HG03139 (cell line): ENCODE data around the gene CASK.

ENCODE experiments used
- ATAC-seq: cut with Tn5 transposase; IDR thresholded peaks from one replicate; pipeline ENCODE4 v1.9.1; 2021; ENCODE audit not compliant: unreplicated experiment

CASK gene

GRCh38 chrX:41480508-41481260, 442.7 kb downstream of the CASK start:
- no peak for ATAC-seq

GRCh38 chrX:41478381-41478911, 444.9 kb downstream of the CASK start:
- ATAC-seq = no peak

GRCh38 chrX:41475591-41476241, 447.6 kb downstream of the CASK start:
- ATAC-seq = no peak

- ATAC-seq = no peak
Observed at GRCh38 chrX:41475191-41475590, 448.2 kb downstream of the CASK start.

DNA sequence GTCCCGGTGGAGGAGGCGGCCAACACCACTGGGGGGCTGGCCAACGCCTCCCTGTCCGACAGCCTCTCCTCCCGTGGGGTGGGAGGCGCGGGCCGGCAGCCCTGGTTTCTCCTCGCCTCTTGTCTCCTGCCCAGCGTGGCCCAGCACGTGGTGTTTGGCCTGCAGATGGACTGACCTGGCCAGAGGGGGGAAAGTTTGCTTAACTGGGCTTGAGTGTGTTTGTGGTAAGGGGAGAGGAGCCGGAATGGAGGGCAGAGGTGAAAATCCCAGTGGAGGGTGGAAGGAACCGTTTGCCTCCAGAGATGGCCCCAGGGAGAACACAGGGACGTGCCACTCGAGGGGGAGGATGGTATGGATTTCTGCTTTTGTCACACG, 448.6 kb downstream of the CASK start:
- ATAC-seq = no peak

DNA sequence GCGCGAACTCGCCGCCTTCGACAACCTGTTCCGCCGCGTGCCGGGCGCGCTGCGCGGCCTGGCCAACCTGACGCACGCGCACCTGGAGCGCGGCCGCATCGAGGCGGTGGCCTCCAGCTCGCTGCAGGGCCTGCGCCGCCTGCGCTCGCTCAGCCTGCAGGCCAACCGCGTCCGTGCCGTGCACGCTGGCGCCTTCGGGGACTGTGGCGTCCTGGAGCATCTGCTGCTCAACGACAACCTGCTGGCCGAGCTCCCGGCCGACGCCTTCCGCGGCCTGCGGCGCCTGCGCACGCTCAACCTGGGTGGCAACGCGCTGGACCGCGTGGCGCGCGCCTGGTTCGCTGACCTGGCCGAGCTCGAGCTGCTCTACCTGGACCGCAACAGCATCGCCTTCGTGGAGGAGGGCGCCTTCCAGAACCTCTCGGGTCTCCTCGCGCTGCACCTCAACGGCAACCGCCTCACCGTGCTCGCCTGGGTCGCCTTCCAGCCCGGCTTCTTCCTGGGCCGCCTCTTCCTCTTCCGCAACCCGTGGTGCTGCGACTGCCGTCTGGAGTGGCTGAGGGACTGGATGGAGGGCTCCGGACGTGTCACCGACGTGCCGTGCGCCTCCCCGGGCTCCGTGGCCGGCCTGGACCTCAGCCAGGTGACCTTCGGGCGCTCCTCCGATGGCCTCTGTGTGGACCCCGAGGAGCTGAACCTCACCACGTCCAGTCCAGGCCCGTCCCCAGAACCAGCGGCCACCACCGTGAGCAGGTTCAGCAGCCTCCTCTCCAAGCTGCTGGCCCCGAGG, 449.2 kb downstream of the CASK start:
- ATAC-seq = no peak

DNA sequence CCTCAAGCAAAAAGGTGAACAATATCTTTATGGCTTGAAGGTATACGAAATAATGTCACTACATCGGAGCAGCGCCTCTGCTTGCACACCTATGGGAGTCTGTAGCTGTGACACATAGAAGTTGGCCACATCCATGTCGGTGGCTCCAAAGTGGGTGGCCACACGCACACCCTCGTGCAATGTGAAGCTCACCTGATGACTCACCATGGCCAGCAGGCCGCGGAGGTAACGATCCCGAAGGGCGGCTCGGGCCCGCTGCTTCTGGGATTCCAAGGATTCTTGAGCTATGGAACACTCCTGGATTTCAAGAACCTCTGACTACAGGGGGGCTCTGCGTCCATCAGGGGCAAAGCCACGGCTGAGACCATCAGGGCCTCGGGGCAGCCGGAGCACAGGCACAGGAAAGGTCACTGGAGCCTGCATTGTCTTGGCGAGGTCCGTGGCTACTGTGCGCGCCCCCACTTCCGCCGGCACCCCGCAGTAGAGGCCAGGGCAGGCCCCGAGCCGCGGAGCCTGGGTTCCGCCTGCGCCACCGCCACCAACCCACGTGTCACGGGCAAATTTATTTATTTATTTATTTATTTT, 451.0 kb downstream of the CASK start:
- ATAC-seq = no peak

DNA sequence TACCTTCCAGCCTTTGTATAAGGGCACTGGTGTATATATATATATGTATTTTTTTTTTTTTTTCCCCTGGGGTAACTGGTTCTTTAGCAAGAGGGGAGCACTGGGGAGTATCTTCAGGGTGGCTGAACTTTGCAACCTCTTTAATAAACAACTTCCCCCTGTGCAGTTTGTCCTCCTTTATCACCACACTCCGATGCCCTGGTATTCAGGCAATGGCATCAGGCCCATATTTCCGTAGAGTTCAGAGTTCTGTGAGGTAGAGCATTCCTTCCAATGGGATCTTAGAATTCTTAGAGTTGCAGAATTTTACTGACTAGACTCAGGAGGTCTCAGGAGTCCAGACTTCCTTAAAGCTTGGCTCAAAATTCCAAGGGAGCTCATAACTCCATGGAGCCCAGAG, 451.6 kb downstream of the CASK start:
- ATAC-seq = no peak

DNA sequence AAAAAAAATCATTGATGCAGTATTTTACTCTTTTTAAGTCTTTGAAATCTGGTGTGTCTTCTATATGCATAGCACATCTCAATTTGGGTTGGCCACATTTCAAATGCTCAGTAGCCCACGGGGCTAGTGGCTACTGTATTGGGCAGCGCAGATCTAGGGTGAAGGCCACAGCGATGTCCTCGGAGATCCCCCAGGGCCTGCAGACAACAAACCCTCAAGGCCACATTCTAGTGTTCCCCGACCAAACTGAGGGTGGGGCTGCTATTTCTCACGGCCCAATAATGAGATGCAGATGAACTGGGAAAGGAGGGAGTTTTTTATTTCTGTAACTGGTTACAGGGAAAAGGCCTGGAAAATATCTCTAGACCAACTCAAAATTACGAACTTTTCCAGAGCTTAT, 452.6 kb downstream of the CASK start:
- no peak for ATAC-seq

DNA sequence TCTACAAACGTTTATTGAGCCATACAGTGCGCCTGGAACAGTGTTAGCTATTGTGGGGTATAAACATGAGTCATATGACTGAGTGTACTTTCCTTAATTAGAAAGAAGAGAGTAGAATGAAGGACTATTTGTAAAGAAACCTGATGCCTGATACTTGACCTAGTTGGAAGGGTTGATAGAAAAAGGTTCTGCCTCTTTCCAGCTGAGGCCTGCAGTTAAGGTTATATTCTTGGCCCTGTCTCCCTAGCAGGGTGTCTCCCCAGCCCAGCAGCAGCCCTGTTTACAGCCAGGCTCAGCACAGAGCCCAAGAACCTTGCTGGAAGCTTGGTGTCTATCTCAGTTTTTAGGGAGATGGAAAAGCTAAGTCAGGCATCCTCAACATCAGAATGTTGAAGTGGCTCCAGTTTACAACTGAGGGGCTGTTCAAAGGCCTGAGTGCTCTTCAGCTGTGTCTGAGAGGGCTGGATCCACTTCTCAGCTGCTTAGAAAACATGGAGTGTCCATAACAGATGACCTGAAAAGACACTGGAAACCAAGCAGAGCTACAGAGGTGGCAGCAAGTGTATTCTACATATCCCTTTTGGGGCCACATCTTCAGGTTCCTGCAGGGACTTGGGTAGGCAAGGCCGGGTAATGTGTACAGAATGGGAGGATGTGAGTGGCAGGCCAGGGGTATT, 454.6 kb downstream of the CASK start:
- ATAC-seq = no peak
